LNCaP clone FGC (cell line): ENCODE measurements around the gene PCDH9.

Source experiments
- DNase-seq: peaks from one replicate; pipeline ENCODE4 v3.0.0-alpha.2; 2011; ENCODE audit warnings: low read depth
- H3K4me3 ChIP-seq: 2 replicates; pipeline ENCODE4 v1.5.1; 2011; ENCODE audit warnings: mild to moderate bottlenecking, low read depth, low read length, control low read depth
- TF ChIP-seq, protein P1 (sequence below): IDR thresholded peaks from 2 replicates; pipeline ENCODE4 v1.5.1; 2012; ENCODE audit warnings: mild to moderate bottlenecking; ENCODE audit not compliant: control insufficient read depth, insufficient read depth; ENCODE audit errors: extremely low read depth

PCDH9 gene

DNA sequence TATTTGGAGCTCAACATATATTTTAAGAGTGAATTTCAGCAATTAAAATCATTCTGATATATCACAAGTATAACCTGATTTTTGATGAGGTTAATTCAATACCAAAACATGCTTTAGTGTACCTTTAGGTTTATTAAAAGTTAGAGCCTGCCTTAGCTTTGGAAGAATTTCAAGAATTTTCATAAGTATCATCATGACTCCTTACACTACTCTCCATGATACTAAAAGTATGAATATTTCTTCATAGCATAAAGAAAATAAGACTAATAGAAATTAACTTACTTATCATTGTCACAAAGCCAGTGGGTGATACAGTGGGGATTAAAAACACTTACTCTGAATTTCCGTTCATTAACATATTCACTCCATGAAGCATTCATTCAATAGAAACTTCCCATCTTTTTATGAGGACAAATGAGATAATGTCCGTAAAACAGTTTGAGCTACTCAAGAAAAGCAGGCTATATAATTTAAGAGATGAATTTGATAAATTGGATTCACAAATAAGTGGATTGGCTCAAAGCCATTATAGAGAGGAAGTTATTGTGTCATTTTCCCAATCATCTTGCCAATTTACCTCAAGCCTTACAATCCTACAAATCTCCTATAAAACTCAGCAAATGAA is 214.0 kb downstream of the PCDH9 start:
- TF ChIP-seq, protein P1, sequence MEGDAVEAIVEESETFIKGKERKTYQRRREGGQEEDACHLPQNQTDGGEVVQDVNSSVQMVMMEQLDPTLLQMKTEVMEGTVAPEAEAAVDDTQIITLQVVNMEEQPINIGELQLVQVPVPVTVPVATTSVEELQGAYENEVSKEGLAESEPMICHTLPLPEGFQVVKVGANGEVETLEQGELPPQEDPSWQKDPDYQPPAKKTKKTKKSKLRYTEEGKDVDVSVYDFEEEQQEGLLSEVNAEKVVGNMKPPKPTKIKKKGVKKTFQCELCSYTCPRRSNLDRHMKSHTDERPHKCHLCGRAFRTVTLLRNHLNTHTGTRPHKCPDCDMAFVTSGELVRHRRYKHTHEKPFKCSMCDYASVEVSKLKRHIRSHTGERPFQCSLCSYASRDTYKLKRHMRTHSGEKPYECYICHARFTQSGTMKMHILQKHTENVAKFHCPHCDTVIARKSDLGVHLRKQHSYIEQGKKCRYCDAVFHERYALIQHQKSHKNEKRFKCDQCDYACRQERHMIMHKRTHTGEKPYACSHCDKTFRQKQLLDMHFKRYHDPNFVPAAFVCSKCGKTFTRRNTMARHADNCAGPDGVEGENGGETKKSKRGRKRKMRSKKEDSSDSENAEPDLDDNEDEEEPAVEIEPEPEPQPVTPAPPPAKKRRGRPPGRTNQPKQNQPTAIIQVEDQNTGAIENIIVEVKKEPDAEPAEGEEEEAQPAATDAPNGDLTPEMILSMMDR: no peak
- DNase-seq: no peak
- H3K4me3 ChIP-seq: no peak overlapping the region

DNA sequence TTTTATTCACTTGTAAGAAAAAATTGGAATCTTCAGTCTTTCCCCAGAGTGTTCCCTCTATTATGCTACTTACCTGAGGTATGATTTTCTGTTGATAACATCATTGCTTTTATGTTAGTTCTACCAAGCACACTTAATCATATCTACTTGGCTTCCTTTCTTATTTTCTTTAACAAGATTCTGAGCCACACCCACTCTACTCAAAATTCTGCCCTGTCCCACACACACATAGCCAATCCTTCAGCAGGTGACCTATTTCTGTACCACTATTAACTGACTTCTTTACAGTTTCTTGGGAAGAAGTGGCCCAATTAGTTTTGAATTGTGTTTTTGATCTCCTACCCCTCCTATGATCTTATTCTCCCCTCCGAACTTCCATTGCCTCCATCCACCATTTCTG is 215.7 kb downstream of the PCDH9 start:
- TF ChIP-seq, protein P1: no peak
- no peak for DNase-seq
- no peak overlapping the region for H3K4me3 ChIP-seq

DNA sequence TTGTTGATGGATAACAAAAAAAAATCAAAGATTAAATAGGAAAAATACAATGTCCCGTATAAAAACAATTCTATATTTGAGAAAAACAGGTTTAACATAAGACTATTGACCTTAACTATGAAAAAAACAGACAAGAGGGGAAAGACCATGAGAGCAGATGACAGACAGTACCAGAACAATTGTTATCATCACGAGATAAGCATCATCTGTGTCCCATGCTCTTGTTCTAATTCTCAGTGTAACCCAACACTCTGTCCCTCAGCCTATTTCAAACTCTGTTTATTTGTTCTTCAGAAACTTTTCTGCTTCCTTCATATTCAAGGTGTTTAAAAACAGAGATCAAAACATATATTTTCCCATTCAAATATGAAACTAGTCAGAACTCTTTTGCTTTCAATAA is 216.4 kb downstream of the PCDH9 start:
- no peak for DNase-seq
- TF ChIP-seq, protein P1: no peak
- H3K4me3 ChIP-seq: no peak overlapping the region

DNA sequence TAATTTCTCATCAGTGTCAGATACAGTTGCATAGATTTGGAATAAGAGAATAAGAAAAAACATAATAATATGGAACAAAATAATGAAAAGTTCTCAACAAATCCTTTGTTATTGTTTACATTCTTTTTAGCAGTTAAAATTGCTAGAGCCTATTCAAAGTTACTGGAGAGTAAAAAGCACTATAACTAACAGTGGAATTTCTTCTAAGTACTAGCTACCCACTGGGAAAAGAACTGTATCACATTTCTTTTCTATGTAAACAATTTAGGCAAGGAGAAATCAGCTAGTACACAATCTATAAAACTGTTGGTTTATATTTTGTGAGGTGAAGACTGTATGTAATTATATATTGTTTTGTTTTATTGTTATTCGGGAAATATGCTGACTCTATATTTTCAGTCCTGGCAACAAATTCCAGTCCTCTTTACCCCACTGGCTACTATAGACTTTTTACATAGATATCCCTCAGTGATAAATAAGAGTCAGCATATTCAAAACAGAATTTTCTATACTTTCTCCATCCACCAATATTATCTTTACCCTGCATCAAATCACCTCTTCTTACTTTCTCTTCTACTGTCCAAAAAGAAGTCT is 222.0 kb downstream of the PCDH9 start:
- DNase-seq: no peak
- TF ChIP-seq, protein P1: no peak
- H3K4me3 ChIP-seq: no peak overlapping the region

- no peak for DNase-seq
- TF ChIP-seq, protein P1: no peak
- H3K4me3 ChIP-seq: no peak overlapping the region
Observed at GRCh38 chr13:67004511-67004910, 225.6 kb downstream of the PCDH9 start.

- no peak for DNase-seq
- no peak overlapping the region for H3K4me3 ChIP-seq
- TF ChIP-seq, protein P1: no peak
Observed at GRCh38 chr13:67003743-67004142, 226.4 kb downstream of the PCDH9 start.

DNA sequence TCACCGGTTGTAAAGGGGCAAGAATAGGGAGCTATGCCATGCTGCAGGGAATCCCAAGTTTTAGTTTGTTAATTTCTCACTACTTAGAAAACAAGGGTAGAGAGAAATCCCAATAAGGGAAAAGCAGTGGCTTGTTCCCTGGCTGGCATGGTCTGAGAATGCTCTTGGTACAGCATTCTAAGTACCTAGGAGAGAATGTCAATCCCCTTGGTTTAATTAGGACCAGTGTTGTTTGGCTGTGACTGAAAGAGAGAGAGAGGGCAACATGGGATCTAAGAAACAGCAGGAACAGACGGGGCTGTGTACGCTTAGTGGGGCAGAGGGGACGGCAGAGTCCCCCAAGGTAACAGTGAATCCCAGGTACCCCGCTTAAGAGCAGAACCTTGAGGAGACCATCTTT is 228.8 kb downstream of the PCDH9 start:
- no peak for DNase-seq
- no peak overlapping the region for H3K4me3 ChIP-seq
- TF ChIP-seq, protein P1: no peak
